Lung microvascular endothelial cell (primary cell): ENCODE measurements around the gene STRA8. TPM values are rescaled to one million over a fixed set of nuclear protein-coding genes. Genes with fewer than 3 reads are reported as not detected.
A peak's percentile ranks its signal among the peaks of the same experiment; 100 is the strongest.
"Not testable (repeated sequence)": the region's sequence is repeated elsewhere in the genome, so short reads cannot be mapped to it uniquely, and the experiment has no call there.

ENCODE experiments used
- DNase-seq, 2 donors: peaks; one replicate each; pipeline versions ENCODE4 v3.0.0 to v3.0.0-alpha.2; 2010; ENCODE audit warnings: low read depth in 2 of 2
- total RNA-seq: library from RNA; depleted of rRNA; stranded (reverse); fragments of >200 nt; gene quantifications from 2 replicates; pipeline ENCODE4 v1.2.1, GENCODE V29; 2014

Gene STRA8
- total RNA-seq, 1 donor from 2014 or later = not detected

- DNase-seq = no peak
Observed at GRCh38 chr7:135204876-135205275, 28.8 kb upstream of the STRA8 start.

- DNase-seq = no peak
Observed at GRCh38 chr7:135205850-135206249, 27.8 kb upstream of the STRA8 start.

GRCh38 chr7:135206941-135207391 is 26.7 kb upstream of the STRA8 start:
- DNase-seq = no peak

- DNase-seq = no peak
Observed at GRCh38 chr7:135207406-135208101, 26.1 kb upstream of the STRA8 start.

GRCh38 chr7:135208102-135208793 is 25.4 kb upstream of the STRA8 start:
- DNase-seq = peak in 1 of 2 donors; percentile 48

- no peak for DNase-seq
Observed at GRCh38 chr7:135209225-135209834, 24.3 kb upstream of the STRA8 start.

- peak; percentile 23 to 40 for DNase-seq
Observed at GRCh38 chr7:135210888-135211178, 22.8 kb upstream of the STRA8 start.

- DNase-seq = peak; percentile 94 to 95
Observed at GRCh38 chr7:135211179-135211945, 22.3 kb upstream of the STRA8 start, which contains the start of gene WDR91. Gene WDR91, minus strand, starts transcription at chr7:135211526. Its CDS starts 24 bp downstream, at chr7:135211502.

- DNase-seq = not testable (repeated sequence)
Observed at GRCh38 chr7:135211946-135212685, 21.5 kb upstream of the STRA8 start.

GRCh38 chr7:135213831-135214230 is 19.8 kb upstream of the STRA8 start:
- no peak for DNase-seq

GRCh38 chr7:135215180-135215579 is 18.5 kb upstream of the STRA8 start:
- DNase-seq = no peak

- no peak for DNase-seq
Observed at GRCh38 chr7:135215698-135216097, 17.9 kb upstream of the STRA8 start.

GRCh38 chr7:135217645-135218509 is 15.8 kb upstream of the STRA8 start:
- no peak for DNase-seq

- DNase-seq = no peak
Observed at GRCh38 chr7:135224027-135224426, 9.6 kb upstream of the STRA8 start.

- no peak for DNase-seq
Observed at GRCh38 chr7:135231686-135232085, 2.0 kb upstream of the STRA8 start.

- DNase-seq = no peak
Observed at GRCh38 chr7:135232087-135232486, 1.6 kb upstream of the STRA8 start.

GRCh38 chr7:135232720-135233119 is 918 bp upstream of the STRA8 start:
- no peak for DNase-seq

GRCh38 chr7:135234095-135234494 is 457 bp downstream of the STRA8 start:
- DNase-seq = not testable (repeated sequence)

- DNase-seq = no peak
Observed at GRCh38 chr7:135234727-135235126, 1.1 kb downstream of the STRA8 start.

GRCh38 chr7:135235841-135236240 is 2.2 kb downstream of the STRA8 start:
- DNase-seq = no peak
